ENCODE results near the gene HSD17B14. TPM values are rescaled to one million over a fixed set of nuclear protein-coding genes. Genes with fewer than 3 reads are reported as not detected.

The HSD17B14 gene
- total and polyA plus RNA-seq, 9 of the 15 experiments (the other 6 are each of a cell fraction or from before 2014, with no cell fraction given) = 0.16 TPM; not detected in 8

GRCh38 chr19:48873476-48874302 lies 37.4 kb upstream of the HSD17B14 start (continued):
- TF ChIP-seq SMARCC2 (IDR thresholded peaks at IDR 0.05; ENCODE audit: low read depth) (peak; percentile 85), FOSL1 (tag; conservative IDR thresholded peaks at IDR 0.05) (peak; percentile 45), SMARCB1 (IDR thresholded peaks at IDR 0.05; ENCODE audit: insufficient read length, low read depth) (no peak), MECOM (CRISPR knock-in tag; IDR thresholded peaks at IDR 0.05) (peak; percentile 70; the same call in 1 of the 2 replicates), ZNF408 (CRISPR knock-in tag; IDR thresholded peaks at IDR 0.05; ENCODE audit: low read depth) (no peak), DDX20 (tag; IDR thresholded peaks at IDR 0.05; ENCODE audit: low read depth) (no peak), ZNF512 (tag; IDR thresholded peaks at IDR 0.05) (no peak), FOXA1 (IDR thresholded peaks at IDR 0.05; ENCODE audit: borderline replicate concordance) (no peak), TSC22D4 (tag; IDR thresholded peaks at IDR 0.05) (no peak), HOMEZ (CRISPR knock-in tag; IDR thresholded peaks at IDR 0.05) (no peak), ZBTB5 (IDR thresholded peaks at IDR 0.05) (no peak; the same call in 1 of the 2 replicates), MAZ (CRISPR knock-in tag; conservative IDR thresholded peaks at IDR 0.05 in 1 of 2, IDR thresholded peaks at IDR 0.05 in 1 of 2) (peak; percentile 75 to 84), ZNF431 (CRISPR knock-in tag; IDR thresholded peaks at IDR 0.05) (peak; percentile 80; the same call in 1 of the 2 replicates), NKRF (IDR thresholded peaks at IDR 0.05; ENCODE audit: borderline replicate concordance) (peak; percentile 77; the same call in 1 of the 2 replicates), CHD1 (IDR thresholded peaks at IDR 0.05; ENCODE audit: low read length) (peak; percentile 96), TCF7L2 (IDR thresholded peaks at IDR 0.05; ENCODE audit: low read depth, low read length) (no peak), HDGF (IDR thresholded peaks at IDR 0.05) (0 out of 2 replicates have a peak, but pooled peaks have one; percentile 3), MEF2D (tag; conservative IDR thresholded peaks at IDR 0.05; ENCODE audit: low read depth) (peak; percentile 66), SAFB (IDR thresholded peaks at IDR 0.05; ENCODE audit: borderline replicate concordance, low read depth, low read length) (no peak), ARNT (IDR thresholded peaks at IDR 0.05) (peak; percentile 85 to 94)

All from K562 (cell line).